ENCODE results near the gene AHCYL2.
"Not testable (repeated sequence)": the region's sequence is repeated elsewhere in the genome, so short reads cannot be mapped to it uniquely, and the experiment has no call there.

The AHCYL2 gene

DNA sequence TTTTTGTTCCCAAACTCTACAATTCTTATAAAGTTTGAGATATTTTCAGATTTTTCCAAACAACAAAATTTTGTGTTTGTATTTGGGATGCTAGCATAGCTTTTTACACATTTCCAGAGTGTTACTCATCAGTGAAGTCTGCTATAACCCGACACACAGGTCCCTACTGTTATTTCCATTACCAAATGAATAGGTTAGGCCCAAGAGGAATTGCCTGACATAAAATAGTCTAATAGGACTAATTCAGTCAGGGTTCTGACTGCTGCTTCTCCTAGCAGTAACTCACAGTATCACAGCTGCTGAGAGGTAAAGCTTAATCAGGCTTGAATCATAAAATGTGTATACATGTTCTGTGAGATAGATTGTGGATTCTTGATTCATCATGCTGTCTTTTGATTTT lies 160.3 kb downstream of the AHCYL2 start:
- DNase-seq (ENCODE audit: low read depth), result no peak

DNA sequence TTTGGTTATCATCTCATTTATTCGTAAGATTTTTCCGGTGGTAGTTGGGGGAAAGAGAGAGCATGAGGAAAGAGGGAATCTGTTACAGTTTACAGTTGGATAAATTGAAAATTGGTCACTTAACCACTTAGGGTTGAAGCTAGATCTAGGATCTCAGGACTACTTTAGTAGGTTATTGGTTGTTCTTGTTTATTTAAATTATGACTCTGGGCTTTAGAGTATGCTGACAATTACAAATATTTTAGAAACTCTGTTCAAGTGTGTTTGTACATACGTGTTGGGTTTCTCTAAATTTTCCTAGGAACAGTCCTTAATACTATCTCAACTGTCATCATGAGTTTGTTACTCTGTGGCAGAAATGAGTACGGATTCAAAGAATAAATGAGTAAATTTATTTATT lies 160.8 kb downstream of the AHCYL2 start:
- DNase-seq (ENCODE audit: low read depth), result no peak

DNA sequence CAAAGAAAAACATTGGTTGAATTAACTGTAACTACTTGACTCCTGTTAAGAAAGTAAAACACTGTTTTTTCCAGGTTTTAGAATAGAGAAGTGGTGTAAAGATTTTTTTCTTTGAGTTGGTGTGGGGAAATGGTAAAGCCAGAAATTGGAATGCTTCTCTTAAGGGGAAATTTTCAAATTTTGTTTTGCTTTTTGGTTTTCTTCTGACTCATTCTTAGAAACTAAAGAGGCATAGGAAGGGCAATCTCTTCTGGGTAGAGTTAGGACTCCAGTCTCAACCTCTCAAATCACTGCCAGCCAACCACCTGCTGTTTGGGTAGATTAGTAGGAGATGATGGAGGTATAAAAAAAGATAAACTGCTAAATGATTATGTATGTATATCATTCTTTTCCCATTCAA lies 161.7 kb downstream of the AHCYL2 start:
- DNase-seq (ENCODE audit: low read depth), result no peak

DNA sequence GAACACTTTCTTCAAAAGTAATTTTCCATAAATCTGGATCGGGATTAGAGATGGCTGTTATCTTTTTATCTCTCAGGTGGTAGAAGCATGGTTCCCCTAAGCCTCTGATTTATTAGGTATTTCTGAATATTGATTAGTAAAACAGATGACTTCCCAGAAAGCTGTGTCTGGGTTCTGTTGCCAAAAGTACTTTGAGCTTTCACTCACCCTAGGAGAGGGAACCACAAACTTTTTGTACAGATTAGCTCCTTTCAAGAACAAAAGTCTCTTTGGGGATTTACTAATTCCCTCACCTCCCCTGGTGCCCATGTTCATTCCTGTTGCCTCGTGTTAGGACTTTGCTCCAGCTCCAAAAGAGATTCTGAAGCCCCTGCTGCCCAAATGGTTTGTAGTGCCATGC lies 162.7 kb downstream of the AHCYL2 start:
- no peak for DNase-seq (ENCODE audit: low read depth)

DNA sequence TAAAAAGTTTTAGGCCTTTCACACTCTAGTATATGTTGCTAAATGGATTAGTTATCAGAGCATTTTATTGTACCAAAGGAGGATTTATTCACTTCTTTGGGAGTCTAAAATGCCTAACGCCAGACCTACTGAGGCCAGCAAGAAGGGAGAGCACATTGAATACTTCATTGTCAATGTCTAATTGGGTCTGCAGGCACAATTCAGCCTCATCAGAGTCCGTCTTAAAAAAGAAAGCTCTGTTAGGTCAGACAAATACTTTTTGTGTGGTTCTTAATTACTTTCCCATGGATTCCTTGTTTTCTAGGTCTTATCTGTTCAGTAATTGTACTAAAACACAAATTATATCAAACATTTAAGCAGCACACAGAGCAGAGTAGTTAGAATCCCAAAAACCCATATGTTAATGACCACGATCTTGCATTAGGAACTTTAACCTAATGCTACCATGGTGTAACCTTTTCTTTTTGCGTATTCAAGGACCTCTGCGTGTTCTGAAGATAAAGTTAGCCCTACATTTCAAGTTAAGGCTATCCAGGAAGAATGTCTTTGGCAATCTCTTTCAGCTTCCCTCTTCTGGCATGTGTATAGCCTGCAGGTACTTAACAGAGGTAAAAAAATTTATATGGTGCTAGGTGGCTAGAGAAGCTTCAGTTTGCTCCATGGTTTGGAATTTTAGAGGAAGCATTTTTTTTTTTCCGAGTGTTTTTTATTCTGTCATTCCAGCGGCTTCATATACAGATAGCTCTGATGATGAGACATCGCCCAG lies 163.7 kb downstream of the AHCYL2 start:
- no peak for DNase-seq (ENCODE audit: low read depth)

DNA sequence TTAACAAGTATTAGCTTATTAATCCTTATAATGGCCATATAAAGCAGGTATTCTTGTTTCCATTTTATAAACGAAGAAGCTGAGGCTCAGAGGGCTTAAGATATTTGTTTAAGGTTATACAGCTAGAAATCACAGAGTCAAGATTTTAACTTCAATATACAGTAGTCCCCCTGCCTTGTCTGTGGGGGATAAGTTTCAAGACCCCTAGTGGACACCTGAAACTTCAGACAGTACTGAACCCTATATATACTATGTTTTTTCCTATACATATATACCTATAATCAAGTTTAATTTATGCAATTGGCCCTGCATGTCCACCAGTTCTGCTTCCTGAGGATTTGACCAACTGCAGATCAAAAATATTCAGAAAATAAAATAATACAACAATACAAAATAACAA lies 165.0 kb downstream of the AHCYL2 start:
- no peak for DNase-seq (ENCODE audit: low read depth)

DNA sequence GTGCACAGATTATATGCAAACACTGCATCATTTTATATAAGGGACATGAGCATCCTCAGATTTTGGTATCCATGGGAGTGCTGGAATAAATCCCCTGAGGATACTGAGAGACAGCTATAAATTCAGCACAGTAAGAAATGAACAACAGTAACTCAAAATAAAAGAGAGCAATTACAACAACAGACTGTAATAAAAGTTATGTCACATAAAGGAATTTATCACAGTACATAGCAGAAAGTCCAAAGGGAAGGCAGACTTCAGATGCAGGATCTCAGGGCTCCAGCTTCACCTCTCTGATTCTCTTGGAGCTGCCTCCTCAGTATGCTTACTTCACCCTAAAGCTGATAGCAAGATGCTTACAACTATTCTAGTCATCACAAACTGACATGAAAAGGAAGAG lies 165.5 kb downstream of the AHCYL2 start:
- DNase-seq (ENCODE audit: low read depth), result no peak

DNA sequence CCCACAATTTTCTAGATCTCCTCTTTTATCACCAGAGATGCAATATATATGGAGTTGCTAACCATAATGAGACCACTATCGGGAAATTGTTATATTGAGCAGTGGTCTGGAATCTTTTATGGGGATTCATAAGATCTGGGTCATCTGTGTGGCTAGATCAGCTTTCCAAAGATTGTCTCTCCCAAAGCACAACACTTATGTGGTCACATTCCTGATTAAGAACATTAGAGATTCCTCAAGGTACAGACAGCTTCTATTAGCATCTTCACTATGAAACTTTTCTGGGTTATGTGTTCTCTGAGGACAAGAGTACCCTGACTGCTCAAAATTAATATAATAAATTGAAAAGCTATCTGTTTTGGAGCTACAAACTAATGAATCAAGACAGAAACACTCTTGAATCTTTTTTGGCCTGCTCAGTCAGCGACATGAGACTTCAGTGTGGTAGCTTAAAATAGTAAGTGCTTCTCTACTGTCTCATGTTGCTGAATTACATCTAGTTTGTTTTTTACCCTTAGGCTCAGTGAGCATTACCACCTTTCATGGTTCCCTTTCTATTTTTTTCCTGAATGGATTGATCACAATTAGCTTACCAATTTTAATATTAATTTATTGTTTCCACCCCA lies 166.8 kb downstream of the AHCYL2 start:
- DNase-seq (ENCODE audit: low read depth), result no peak

DNA sequence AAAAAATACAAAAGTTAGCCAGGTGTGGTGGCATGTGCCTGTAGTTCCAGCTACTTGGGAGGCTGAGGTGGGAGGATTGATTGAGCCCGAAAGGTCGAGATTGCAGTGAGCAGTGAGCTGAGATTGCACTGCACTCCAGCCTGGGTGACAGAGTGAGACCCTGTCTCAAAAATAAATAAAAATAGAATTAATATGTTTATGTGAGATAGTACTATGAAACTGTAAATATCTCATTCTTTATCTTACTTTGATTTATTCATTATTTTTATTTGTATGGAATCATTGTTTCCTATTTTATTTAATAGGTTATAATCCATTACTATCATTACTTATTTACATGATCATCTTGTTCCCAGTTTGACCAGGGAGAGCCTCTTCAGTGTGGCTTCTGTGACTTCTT lies 168.4 kb downstream of the AHCYL2 start:
- DNase-seq (ENCODE audit: low read depth), result no peak

DNA sequence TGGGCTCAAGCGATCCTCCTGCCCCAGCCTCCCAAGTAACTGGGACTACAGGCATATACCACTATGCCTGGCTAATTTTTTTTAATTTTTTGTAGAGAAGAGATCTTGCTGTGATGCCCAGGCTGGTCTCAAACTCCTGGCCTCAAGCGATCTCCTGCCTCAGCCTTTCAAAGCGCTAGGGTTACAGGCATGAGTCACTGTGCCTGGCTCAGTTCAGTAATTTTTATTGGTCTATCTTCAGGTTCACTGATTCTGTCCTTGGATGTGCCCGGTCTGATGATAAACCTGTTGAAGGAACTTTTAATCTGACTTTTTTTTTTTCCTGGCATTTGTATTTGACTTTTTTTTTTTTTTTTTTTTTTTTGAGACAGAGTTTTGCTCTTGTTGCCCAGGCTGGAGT lies 169.3 kb downstream of the AHCYL2 start:
- no peak for DNase-seq (ENCODE audit: low read depth)

DNA sequence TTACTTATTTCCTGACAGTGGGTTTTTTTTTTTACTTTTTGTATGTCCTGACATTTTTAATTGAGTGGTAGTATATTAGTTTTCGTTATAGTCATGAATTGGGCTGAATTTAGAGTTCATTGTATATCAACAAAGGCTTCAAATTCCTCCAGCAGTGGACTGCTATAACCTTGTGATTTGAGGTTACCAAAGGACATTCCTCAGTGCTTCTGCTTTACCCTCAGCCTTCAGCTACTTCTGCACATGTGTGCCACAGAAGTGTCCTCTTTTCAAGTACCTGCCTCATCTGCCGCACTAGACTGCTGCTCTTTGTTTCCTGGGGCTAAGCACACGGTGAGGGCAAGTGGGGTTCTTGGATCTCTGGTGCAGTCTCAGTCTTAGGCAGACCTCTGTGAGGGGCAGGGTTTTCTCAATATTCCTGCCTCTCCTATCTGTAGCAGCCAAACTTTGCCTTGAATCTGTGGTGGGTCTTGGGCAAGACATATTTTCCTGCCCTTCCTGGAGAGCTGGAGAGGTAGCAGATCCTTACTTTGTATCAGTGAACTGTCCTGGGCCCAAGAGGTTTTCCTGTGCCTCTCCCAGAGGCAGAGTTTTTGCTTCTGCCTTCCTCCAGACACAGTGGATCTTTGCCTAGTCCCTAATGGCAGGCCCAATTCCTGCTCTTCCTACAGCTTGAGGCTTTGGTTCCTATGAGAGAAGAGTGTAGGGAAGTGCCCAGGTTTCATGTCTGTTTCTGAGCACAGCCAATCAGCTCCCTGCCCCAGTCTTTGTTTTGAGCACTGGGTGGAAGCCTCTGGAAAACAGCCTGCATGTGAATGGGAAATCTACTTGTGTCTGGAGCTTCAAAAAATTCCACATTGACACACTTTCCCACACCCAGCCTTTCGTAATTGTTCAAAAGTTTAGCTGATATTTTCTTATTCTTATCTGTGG lies 170.4 kb downstream of the AHCYL2 start:
- no peak for DNase-seq (ENCODE audit: low read depth)

DNA sequence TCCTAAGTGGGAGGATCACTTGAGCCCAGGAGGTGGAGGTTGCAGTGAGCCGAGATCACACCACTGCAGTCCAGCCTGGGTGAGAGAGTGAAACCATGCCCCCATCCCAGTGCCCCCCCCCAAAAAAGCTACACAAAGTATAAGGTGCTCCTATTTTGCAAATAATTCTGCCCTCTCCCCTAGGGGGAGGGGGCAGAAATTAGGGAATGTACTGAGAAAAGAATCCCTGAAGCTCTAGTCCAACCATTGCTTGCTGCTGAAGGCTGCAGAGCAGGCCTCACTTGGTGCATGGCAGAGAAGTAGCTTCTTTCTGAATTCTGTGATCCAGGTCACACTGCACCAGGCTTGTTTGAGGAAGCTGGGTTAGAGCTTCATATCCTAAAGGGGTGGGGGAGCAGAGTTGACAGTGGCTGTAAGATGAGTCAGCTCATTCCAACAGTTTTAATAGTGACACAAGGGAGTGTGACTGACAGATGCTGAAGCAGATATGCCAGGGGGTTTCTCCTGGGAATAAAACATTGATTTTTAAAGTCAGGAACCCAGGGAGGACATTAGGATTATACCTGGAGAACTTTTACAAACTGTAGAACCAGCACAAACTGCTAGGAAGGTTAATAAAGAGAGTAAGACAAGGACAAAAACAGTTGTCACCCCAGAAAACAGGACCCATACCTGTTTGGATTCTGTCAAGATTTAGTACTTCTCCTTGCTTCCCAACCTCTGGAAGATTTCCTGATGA lies 176.6 kb downstream of the AHCYL2 start:
- DNase-seq (ENCODE audit: low read depth), result no peak

DNA sequence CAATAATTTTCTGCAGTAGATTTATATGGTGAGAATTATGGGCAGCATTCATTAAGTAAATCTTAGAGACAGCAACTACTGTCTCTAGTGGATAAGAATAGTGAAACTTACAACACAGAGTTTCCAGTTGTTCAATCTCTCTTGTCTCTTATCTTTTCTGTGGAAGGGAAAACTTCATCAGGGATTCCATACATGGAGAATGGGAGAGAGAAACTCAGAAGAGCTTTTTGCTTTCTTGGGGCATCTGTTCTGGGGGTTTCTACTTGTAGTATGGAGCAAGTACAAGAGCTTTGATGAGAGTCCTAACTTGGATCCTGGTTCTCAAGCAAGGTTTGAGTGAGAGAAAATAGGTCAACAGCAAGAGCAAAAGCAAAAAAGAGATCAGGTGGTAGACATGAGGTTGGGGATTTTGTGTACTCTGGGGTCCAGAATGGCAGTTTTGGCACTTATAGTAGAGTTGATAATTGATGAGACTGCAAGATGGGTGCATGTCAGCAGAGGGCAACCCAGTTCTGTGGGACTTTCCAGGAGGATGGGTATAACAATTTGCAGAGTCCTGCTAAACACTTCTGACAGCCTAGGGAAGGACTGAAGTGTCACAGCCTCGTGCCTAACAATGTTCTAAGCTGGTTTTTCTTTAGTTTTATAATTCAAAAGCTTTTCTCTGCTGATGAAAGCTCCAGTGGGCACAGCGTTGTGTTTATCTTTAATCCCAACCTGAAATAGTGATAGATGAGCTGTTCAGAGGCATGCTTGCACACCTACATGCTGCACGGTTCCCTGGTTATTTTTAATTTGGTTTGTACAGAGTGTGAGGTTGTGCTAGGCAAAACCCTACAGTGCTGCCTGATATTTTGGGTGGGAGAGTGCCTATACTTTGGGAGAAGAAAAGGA lies 177.4 kb downstream of the AHCYL2 start:
- no peak for DNase-seq (ENCODE audit: low read depth)

DNA sequence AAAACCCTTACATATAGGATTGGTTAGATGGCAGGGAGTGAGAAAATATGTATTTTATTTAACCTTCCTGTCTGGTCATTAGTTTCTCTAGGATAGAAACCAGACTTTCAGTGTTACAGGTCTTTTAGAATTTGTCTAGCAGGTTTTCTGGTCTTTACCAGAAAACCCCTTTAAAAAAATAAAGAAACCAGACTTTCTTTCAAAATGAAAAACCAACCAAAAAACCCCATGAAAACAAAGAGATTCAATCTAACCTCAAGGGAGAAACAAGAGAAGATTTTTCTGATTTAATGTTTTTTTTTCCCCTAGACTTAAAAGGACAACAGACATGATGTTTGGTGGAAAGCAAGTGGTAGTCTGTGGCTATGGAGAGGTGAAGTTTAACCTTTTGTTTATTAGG lies 180.7 kb downstream of the AHCYL2 start:
- no peak for DNase-seq (ENCODE audit: low read depth)

DNA sequence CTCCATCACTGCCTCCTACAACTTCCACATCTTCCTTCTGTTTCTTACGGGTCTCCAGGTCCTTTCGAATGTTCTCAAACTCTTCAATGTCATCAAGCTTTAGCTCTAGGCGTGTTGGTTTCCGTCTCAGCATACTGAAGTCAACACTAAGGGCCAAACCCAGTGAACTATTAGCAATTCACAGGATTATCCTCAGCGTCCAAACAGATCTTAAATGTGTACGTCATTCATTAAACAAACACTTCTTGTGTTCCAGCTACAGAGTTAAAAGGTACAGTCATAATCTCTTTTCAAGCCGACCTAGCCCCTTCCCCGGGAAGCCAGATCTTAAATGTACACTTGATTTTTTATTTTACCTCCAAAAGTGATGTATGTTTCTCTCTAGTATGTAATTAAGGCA lies 185.4 kb downstream of the AHCYL2 start:
- not testable (repeated sequence) for DNase-seq (ENCODE audit: low read depth)

DNA sequence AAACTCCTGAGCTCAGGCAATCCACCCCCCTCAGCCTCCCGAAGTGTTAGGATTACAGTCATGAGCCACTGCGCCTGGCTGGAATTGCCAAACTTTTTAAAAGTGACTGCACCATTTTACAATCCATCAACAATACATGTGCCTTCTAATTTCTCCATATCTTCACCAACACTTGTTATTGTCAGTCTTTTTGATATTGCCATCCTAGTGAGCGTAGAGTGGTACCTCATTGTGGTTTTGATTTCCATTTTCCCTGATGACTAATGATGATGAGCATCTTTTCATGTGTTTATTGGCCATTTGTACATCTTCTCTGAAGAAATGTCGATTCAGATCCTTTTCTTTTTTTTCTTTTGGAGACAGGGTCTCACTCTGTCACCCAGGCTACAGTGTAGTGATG lies 187.7 kb downstream of the AHCYL2 start:
- DNase-seq (ENCODE audit: low read depth), result no peak

DNA sequence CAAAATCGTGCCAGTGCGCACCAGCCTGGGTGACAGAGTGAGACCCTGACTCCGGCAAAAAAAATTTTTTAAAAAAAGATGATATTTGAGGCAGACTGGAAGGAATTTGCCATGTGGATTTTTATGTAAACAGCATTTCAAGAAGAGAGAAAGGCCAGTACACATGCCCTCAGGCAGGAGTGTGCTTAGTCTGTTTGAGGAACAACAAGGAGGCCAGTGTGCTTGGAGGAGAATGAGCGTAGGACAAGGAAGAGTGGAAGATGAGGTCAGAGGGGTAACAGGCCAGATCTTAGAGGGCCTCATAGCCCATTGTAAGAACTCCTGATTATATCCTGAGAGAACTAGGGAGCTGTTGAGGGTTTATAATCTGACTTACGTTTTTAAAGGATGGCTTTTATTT lies 192.2 kb downstream of the AHCYL2 start:
- no peak for DNase-seq (ENCODE audit: low read depth)

DNA sequence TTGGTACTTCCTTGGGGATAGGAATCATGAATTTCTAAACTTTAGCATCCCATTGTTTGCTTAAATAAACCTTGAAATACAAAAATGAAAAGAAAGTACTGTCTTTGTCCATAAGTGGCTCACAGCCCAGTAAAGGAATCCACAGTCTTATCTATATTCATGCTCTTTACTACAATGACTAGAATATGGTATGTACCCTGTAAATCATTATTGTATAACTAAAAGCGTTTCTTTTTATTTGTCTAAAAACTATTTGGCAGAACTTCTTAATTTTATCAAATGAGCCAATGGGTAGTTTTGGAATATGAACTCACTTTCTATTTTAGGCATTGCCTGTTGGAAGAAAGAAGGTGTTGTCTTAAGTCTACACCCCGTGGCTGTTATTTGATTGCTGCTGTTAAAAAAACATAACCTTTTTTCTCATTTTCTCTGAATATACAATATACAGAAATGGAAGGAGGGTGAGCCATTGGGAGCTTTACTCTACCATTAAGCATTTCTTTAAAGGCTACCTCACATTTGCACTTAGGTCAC lies 197.0 kb downstream of the AHCYL2 start:
- no peak for DNase-seq (ENCODE audit: low read depth)

DNA sequence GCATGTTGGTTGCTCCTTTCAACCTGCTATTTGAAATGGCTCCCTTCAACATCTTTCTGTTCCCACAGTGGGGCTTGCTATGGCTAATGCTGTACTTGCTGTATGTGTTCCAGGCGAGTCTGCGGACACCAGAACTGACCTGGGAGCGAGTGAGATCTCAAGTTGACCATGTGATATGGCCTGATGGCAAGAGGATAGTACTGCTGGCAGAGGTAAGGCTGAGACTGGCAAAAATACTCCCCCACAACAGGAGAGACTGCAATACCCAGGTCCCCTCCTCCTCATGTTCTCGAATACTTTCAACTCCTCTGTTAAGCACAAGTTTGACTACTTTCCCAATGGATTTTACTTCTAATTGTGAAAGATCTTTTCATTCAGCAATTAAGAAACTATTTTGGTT lies 197.9 kb downstream of the AHCYL2 start:
- DNase-seq (ENCODE audit: low read depth), result no peak

DNA sequence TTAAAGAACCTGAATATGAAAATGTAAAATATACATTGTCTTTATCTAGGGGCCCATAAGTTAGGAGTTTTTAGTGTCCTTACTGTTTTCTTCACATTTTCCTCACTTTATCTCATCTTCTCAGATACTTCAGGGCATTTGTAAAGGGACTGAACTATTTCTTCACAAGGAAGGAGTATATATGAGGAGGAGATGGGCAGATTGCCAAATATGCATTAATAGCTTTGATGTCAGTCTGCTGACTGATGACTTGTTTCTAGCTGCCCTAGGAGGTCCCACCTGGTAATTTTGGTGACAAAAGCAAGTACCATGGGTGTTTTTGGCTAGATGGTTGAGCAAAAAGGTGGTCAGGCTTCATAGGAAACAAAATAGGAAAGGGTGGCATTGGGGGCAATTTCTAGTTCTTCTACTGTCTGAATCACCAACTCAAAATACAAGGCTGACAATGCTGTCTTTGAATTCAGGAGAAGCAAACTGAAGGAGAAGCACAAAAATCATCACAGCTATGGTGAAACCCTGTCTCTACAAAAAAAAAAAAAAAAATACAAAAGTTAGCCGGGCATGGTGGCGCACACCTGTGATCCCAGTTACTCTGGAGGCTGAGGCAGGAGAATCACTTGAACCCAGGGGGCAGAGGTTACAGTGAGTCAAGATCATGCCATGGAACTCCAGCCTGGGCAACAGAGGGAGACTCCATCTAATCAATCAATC lies 199.0 kb downstream of the AHCYL2 start:
- no peak for DNase-seq (ENCODE audit: low read depth)
